Measurements from ENCODE around the gene NOS1AP.

- TF ChIP-seq CTCF (conservative IDR thresholded peaks at IDR 0.05; ENCODE audit: low read depth in 2 of 2): no peak
- no peak for TF ChIP-seq POLR2AphosphoS5 (IDR thresholded peaks at IDR 0.05; ENCODE audit: low read depth)
- TF ChIP-seq EZH2 (IDR thresholded peaks at IDR 0.05; ENCODE audit: low read depth, unreplicated experiment): no peak
- no peak for TF ChIP-seq EZH2phosphoT487 (IDR thresholded peaks at IDR 0.05; ENCODE audit: unreplicated experiment)
Measured at GRCh38 chr1:162204823-162205155, 135.3 kb downstream of the NOS1AP start.
